ENCODE measurements around the gene FHL1.

GRCh38 chrX:136158685-136159084 is 11.4 kb downstream of the FHL1 start:
- TF ChIP-seq, protein P1, sequence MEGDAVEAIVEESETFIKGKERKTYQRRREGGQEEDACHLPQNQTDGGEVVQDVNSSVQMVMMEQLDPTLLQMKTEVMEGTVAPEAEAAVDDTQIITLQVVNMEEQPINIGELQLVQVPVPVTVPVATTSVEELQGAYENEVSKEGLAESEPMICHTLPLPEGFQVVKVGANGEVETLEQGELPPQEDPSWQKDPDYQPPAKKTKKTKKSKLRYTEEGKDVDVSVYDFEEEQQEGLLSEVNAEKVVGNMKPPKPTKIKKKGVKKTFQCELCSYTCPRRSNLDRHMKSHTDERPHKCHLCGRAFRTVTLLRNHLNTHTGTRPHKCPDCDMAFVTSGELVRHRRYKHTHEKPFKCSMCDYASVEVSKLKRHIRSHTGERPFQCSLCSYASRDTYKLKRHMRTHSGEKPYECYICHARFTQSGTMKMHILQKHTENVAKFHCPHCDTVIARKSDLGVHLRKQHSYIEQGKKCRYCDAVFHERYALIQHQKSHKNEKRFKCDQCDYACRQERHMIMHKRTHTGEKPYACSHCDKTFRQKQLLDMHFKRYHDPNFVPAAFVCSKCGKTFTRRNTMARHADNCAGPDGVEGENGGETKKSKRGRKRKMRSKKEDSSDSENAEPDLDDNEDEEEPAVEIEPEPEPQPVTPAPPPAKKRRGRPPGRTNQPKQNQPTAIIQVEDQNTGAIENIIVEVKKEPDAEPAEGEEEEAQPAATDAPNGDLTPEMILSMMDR (IDR thresholded peaks at IDR 0.05 in 4 of 5, conservative IDR thresholded peaks at IDR 0.05 in 1 of 5): no peak
- no peak for TF ChIP-seq POLR2A (IDR thresholded peaks at IDR 0.05)

All from gastrocnemius medialis (tissue), 4 donors.